ENCODE measurements around the gene SLC25A33.
"Not testable (repeated sequence)": the region's sequence is repeated elsewhere in the genome, so short reads cannot be mapped to it uniquely, and the experiment has no call there.

SLC25A33 gene

DNA sequence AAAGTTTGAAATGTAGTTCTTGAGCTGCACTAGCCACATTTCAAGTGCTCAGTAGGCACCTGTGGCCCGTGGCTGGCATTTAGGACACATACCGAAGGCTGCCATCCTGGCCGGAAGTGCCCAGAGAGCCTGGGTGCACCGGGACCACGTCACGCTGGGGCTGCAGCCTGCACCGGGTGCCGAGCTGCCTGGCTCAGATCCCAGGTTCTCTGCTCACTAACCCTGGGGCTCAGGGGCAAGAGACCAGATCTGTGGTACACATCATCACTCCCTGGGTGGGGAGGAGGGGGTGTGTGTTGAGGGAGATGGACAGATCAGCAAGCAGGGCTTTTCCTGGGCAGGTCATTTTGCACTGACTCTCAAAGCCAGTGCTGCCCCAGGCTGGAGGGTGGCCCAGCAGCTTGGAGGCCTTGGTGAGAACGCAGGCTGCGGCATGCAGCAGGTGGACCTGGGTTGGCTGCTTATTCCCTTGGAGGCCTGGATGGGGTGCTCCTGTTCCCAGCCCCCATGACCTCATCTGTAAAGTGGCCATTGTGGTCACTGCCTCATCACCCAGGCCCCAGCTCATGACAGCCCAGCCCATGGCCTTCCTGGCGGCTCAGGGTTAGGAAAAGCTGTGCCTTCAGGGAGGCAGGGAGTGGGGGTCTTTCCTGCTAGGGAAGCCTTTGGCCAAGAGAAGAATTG lies 73.0 kb downstream of the SLC25A33 start:
- Histone ChIP-seq H3K27ac (ENCODE audit: low read depth, low read length) (no peak overlapping the region), H3K36me3 (ENCODE audit: control insufficient read depth, insufficient read depth, low read length) (peaks cover 15% of the 10 kb centered on the region), H3K9ac (ENCODE audit: low read length) (no peak overlapping the region), H3K4me1 (ENCODE audit: control insufficient read depth, insufficient read depth, low read length) (no peaks in the 10 kb centered on the region), H3K27me3 (ENCODE audit: control insufficient read depth, insufficient read depth, low read length) (no peaks in the 10 kb centered on the region), H3K4me3 (ENCODE audit: low read length) (no peak overlapping the region)

DNA sequence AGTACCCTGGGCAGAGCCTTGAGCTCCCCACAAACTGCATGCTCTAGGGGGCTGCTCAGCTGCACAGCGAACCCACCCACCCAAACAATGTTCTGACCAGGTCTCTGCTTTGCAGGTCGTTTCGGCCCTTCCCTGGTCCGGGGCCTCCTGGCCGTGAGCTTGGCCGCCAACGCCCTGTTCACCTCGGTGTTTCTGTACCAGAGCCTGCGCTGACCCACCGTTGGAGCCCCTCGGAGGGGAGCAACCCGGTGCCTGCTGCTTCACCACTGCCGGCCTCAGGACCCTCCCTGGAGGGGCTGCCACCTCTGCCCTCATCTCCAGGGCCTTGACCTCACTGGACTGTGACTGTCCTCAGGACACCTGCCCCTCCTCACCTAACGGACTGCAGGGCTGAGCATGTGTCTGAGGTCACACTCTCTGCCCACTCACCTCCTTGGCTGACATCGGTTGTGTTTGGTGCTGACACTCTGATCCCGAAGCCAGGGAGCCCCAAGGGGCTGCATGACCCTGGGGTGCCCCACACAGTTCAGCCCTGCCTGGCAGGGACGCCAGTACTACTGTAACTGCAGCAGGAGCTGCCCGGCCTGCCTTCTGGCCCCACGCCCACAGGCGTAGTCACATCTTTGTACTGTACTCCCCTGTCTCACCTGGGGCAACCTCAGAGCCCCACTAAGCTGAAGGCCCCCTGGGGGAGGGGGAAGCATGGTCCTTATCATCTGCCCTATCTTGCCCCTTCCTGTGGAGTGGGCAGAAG lies 73.8 kb downstream of the SLC25A33 start:
- H3K27ac ChIP-seq (ENCODE audit: low read depth, low read length) = no peak overlapping the region
- H3K9ac ChIP-seq (ENCODE audit: low read length) = no peak overlapping the region
- H3K4me1 ChIP-seq (ENCODE audit: control insufficient read depth, insufficient read depth, low read length) = no peaks in the 10 kb centered on the region
- no peak overlapping the region for H3K4me3 ChIP-seq (ENCODE audit: low read length)
- peaks cover 13% of the 10 kb centered on the region for H3K36me3 ChIP-seq (ENCODE audit: control insufficient read depth, insufficient read depth, low read length)
- H3K27me3 ChIP-seq (ENCODE audit: control insufficient read depth, insufficient read depth, low read length) = no peaks in the 10 kb centered on the region

DNA sequence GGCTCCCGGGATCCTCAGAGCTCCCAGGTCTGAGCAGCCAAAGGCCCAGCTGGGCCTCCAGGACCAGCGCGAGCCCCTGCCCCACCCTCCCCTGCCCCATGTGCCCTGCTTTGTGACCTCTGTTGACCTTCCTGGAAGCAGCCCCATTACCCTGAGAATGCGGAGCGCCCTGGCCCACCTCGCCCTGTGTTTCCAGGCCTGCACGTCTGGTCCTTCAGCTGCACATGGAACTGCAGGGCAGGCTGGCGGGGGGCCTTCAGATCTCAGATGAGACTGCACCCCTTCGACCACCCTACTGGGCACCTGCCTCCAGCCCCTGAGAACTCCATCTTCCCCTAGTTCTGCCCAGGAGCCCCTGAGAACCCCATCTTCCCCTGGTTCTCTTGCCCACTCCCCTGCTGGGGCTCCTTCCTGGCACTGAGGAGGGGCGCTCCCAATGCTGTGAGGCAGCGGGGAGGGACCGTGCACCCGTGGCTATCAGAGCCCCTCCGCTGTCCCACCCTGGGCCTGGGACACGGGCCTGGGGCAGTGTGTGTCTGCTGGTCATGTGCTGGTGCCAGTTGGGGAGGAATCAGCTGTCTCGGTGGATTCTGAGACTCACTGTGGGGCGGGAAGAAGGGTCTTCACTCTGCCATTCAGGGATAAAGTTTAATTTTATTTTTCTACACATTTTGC lies 74.5 kb downstream of the SLC25A33 start:
- Histone ChIP-seq H3K27ac (ENCODE audit: low read depth, low read length) (no peak overlapping the region), H3K4me1 (ENCODE audit: control insufficient read depth, insufficient read depth, low read length) (no peaks in the 10 kb centered on the region), H3K9ac (ENCODE audit: low read length) (no peak overlapping the region), H3K4me3 (ENCODE audit: low read length) (no peak overlapping the region), H3K27me3 (ENCODE audit: control insufficient read depth, insufficient read depth, low read length) (no peaks in the 10 kb centered on the region), H3K36me3 (ENCODE audit: control insufficient read depth, insufficient read depth, low read length) (peaks cover 9% of the 10 kb centered on the region)

DNA sequence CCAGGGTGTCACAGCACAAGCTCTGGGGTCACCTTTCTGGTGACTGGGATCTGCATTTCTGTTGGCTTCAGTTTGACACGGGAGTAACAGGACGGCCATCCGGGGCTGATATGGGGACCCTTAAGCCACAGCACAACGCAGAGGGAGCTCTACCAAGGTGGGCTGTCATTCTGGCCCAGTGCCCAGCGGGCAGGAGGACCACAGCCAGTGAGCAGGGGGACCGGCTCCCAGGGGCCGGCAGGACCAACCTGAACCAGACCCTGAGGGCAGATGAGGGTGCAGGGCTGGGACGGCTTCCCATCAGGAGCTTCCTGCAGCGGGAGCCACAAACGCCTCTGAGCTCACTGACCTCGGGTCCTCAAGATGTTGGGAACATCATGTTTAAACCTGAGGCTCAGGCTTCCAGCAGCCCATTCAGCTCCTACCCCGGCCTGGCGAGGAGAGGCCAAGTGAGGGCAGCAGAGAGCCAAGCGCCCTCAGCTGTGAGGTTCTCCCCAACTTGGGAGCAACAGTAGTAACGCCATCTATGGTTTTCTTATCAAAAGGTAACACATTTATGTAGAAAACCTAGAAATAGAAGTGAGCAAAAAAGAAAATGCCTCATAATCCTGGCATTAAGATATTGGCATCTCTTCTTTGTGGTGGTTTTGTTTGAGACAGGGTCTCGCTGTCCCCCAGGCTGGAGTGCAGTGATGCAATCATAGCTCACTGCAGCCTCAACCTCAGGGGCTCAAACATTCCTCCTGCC lies 76.2 kb downstream of the SLC25A33 start:
- Histone ChIP-seq H3K9ac (ENCODE audit: low read length) (no peak overlapping the region), H3K27me3 (ENCODE audit: control insufficient read depth, insufficient read depth, low read length) (no peaks in the 10 kb centered on the region), H3K4me3 (ENCODE audit: low read length) (no peak overlapping the region), H3K27ac (ENCODE audit: low read depth, low read length) (no peak overlapping the region), H3K4me1 (ENCODE audit: control insufficient read depth, insufficient read depth, low read length) (no peaks in the 10 kb centered on the region), H3K36me3 (ENCODE audit: control insufficient read depth, insufficient read depth, low read length) (peaks cover 5% of the 10 kb centered on the region)

DNA sequence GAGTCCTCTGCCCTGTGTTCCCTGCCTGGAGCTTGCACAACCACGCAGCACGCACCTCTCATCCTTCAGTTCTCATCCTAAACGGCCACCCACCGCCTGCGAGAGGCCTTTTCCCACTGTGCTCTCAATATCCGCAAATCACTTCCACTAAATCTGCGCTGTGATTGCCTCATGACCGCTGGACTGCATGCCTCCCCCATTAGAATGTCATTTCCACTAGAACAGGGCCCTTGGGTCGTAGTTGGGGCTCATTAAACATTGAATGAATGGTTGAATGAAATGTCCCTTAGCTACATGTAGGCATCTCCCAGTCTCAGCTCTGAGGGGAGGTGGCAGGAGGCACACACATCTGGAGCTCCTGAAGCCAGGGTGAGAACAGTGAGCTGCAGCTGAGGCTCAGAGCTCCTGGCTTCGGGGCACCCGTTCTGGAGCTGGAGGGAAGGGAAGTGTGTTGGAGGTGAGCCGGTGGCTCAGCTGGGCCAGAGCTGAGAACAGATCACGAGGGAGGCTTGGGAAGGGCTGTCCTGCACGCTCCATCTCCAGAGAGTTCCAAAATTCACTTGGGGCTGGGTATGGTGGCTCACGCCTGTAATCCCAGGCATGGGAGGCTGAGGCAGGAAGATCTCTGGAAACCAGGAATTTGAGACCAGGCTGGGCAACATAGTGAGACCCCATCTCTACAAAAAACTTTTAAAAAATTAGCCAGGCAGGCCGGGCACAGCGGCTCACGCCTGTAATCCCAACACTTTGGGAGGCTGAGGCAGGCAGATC lies 79.8 kb downstream of the SLC25A33 start:
- H3K4me1 ChIP-seq (ENCODE audit: control insufficient read depth, insufficient read depth, low read length) = no peaks in the 10 kb centered on the region
- H3K36me3 ChIP-seq (ENCODE audit: control insufficient read depth, insufficient read depth, low read length) = no peaks in the 10 kb centered on the region
- H3K4me3 ChIP-seq (ENCODE audit: low read length) = no peak overlapping the region
- no peaks in the 10 kb centered on the region for H3K27me3 ChIP-seq (ENCODE audit: control insufficient read depth, insufficient read depth, low read length)
- no peak overlapping the region for H3K9ac ChIP-seq (ENCODE audit: low read length)
- H3K27ac ChIP-seq (ENCODE audit: low read depth, low read length) = no peak overlapping the region

DNA sequence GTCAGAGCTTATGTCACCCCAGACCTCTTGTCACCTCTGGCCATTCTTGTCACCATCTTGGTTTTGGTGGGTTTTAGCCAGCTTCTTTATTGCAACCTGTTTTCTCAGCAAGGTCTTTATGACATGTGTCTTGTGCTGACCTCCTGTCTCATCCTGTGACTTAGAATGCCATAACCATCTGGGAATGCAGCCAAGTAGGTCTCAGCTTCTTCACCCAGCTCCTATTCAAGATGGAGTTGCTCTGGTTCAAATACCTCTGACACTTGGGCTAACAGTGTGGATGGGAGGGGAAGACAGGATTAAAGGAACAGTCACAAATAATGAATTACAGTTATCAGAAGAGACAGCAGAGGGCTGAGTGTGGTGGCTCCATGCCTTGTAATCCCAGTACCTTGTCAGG lies 81.8 kb downstream of the SLC25A33 start:
- Histone ChIP-seq H3K27me3 (ENCODE audit: control insufficient read depth, insufficient read depth, low read length) (peaks cover 2% of the 10 kb centered on the region), H3K9ac (ENCODE audit: low read length) (no peak overlapping the region), H3K36me3 (ENCODE audit: control insufficient read depth, insufficient read depth, low read length) (no peaks in the 10 kb centered on the region), H3K4me1 (ENCODE audit: control insufficient read depth, insufficient read depth, low read length) (no peaks in the 10 kb centered on the region), H3K4me3 (ENCODE audit: low read length) (no peak overlapping the region), H3K27ac (ENCODE audit: low read depth, low read length) (no peak overlapping the region)

DNA sequence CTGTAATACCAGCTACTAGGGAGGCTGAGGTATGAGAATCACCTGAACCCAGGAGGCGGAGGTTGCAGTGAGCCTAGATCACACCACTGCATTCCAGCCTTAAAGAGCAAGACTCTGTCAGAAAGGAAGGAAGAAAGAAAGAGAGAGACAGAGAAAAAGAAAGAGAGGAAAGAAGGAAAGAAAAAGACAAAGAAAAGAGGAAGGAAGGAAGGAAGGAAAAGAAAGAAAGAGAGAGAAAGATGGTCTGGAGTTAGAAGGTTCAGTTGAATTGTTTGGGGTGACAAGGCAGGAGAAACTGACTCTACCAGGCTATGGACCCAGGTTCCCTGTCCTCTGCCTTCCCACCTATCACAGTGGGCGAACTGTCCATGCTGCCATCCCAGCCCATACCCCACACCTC lies 84.8 kb downstream of the SLC25A33 start:
- no peaks in the 10 kb centered on the region for H3K4me1 ChIP-seq (ENCODE audit: control insufficient read depth, insufficient read depth, low read length)
- no peak overlapping the region for H3K9ac ChIP-seq (ENCODE audit: low read length)
- H3K36me3 ChIP-seq (ENCODE audit: control insufficient read depth, insufficient read depth, low read length) = no peaks in the 10 kb centered on the region
- H3K4me3 ChIP-seq (ENCODE audit: low read length) = no peak overlapping the region
- H3K27ac ChIP-seq (ENCODE audit: low read depth, low read length) = no peak overlapping the region
- peaks cover 2% of the 10 kb centered on the region for H3K27me3 ChIP-seq (ENCODE audit: control insufficient read depth, insufficient read depth, low read length)

DNA sequence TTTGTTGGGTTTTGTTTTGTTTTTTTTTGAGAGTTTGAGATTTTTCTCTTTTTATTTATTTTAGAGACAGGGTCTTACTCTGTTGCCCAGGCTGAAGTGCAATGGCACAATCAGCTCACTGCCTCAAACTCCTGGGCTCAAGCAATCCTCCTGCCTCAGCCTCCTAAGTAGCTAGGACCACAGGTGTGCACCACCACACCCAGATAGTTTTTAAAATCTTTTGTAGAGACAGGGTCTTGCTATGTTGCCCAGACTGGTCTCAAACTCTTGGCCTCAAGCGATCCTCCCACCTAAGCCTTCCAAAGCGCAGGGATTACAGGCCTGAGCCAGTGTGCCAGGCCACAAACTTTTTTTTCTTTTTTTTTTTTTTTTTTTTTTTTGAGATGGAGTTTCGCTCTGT lies 85.8 kb downstream of the SLC25A33 start:
- not testable (repeated sequence) for H3K4me3 ChIP-seq (ENCODE audit: low read length); H3K27me3 ChIP-seq (ENCODE audit: control insufficient read depth, insufficient read depth, low read length); H3K4me1 ChIP-seq (ENCODE audit: control insufficient read depth, insufficient read depth, low read length); H3K36me3 ChIP-seq (ENCODE audit: control insufficient read depth, insufficient read depth, low read length); H3K27ac ChIP-seq (ENCODE audit: low read depth, low read length); H3K9ac ChIP-seq (ENCODE audit: low read length)

DNA sequence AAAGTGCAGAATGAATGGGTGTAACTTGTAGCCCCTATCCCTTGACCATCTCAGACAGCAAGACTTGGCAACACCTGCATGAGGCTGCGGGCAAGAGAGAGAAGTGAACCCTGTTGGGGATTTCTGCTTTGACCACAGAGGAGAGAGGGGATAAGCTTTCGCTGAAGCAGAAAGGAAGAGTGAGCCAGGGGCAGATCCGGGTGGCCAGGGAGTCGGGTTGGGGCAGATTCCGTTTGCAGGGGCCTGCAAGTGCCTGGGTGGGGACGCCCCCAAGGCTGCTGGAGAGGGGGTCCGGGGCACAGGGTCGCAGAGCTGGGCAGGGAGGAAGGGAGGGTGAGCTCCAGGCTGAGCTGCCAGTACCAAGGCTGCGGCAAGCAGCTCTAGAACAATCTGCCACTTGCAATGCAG lies 86.9 kb downstream of the SLC25A33 start:
- Histone ChIP-seq H3K4me3 (ENCODE audit: low read length) (peak overlapping the region; percentile 8), H3K9ac (ENCODE audit: low read length) (no peak overlapping the region), H3K27ac (ENCODE audit: low read depth, low read length) (no peak overlapping the region), H3K36me3 (ENCODE audit: control insufficient read depth, insufficient read depth, low read length) (no peaks in the 10 kb centered on the region), H3K27me3 (ENCODE audit: control insufficient read depth, insufficient read depth, low read length) (peaks cover 2% of the 10 kb centered on the region), H3K4me1 (ENCODE audit: control insufficient read depth, insufficient read depth, low read length) (no peaks in the 10 kb centered on the region)

DNA sequence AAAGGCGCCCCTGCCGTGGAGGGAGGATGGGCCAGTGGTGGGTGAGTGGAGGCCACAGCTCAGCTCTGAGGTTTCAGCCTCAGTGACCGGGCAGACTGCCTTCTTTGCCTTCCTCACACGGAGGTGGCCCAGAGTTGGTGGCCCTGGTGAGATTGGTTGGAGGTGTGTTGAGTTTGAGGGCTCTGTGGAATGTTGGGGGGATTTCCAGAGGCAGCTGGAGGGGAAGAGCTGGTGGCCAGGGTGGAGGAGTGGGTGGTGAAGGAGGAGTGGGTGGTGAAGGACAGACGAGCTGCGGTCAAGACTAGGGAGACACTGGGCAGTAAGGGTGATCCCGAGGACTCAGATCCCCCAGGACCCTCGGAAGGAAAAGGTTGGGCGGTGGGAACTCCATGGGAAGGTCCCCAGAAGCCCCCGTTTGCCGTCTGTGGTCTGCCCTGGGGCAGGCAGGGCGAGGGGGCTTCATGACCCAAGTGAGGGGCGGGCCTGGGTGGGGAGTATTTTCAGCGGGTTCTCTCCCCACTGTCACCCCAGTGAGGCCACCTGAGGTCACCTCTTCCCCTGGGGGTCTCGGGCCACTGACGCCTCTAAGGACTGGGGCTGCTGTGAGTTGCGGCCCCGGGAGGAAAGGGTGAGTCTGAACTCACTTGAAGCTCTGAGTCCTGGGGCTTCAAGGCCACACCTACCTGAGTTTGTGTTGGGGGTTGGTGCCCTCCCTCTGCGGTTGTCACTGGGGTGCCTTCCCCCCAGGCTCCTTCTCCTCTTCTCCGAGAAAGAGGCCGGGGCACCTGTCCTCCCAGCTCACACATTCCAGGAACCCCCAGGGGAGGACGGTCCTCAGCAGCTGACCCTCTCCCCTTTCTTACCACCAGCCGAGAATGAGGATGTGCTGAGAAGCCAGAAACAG lies 89.5 kb downstream of the SLC25A33 start:
- Histone ChIP-seq H3K4me3 (ENCODE audit: low read length) (no peak overlapping the region), H3K36me3 (ENCODE audit: control insufficient read depth, insufficient read depth, low read length) (no peaks in the 10 kb centered on the region), H3K4me1 (ENCODE audit: control insufficient read depth, insufficient read depth, low read length) (no peaks in the 10 kb centered on the region), H3K27ac (ENCODE audit: low read depth, low read length) (no peak overlapping the region), H3K9ac (ENCODE audit: low read length) (no peak overlapping the region), H3K27me3 (ENCODE audit: control insufficient read depth, insufficient read depth, low read length) (peaks cover 2% of the 10 kb centered on the region)

All from rectal smooth muscle tissue (tissue), 1 donor.